GM18858 (cell line): ENCODE measurements around the gene ACOT7.
"Not testable (repeated sequence)": the region's sequence is repeated elsewhere in the genome, so short reads cannot be mapped to it uniquely, and the experiment has no call there.

Source experiments
- ATAC-seq: cut with Tn5 transposase; IDR thresholded peaks from one replicate; pipeline ENCODE4 v1.9.1; 2021; ENCODE audit not compliant: unreplicated experiment

Gene ACOT7

DNA sequence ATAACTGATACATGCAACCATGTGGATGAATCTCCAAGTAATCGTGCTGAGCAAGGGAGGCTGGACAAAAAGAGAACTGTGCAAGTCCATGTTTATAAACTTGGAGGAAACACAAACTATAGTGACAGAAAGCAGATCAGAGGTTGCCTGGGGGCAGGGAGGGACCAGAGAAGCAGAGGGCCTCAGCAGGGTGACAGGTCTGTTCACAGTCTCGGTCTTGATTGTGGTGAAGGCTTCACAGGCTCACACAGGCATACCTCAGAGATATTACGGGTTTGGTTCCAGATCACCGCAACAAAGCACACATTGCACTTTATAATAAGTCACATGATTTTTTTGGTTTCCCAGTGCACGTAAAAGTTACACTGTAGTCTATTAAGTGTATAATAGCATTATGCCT lies 28.5 kb downstream of the ACOT7 start:
- ATAC-seq, result no peak

DNA sequence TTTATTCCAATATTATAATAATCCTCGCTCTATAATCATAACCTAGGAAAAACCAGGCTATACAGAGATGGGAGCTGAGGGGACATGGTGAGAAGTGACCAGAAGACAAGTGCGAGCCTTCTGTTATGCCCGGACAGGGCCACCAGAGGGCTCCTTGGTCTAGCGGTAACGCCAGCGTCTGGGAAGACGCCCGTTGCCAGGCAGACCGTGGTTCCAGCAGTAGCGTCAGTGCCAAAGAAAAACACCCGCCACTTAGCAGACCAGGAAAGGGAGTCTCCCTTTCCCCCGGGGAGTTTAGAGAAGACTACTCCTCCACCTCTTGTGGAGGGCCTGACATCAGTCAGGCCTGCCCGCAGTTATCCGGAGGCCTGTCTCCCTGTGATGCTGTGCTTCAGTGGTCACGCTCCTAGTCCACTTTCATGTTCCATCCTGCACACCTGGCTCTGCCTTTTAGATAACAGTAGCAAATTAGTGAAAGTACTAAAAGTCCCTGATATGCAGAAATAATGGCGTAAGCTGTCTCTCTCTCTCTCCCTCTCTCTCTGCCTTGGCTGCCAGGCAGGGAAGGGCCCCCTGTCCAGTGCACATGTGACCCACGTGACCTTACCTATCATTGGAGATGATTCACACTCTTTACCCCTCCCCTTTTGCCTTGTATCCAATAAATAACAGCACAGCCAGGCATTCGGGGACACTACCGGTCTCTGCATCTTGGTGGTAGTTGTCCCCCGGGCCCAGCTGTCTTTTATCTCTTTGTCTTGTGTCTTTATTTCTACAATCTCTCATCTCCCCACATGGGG lies 30.3 kb downstream of the ACOT7 start:
- not testable (repeated sequence) for ATAC-seq

DNA sequence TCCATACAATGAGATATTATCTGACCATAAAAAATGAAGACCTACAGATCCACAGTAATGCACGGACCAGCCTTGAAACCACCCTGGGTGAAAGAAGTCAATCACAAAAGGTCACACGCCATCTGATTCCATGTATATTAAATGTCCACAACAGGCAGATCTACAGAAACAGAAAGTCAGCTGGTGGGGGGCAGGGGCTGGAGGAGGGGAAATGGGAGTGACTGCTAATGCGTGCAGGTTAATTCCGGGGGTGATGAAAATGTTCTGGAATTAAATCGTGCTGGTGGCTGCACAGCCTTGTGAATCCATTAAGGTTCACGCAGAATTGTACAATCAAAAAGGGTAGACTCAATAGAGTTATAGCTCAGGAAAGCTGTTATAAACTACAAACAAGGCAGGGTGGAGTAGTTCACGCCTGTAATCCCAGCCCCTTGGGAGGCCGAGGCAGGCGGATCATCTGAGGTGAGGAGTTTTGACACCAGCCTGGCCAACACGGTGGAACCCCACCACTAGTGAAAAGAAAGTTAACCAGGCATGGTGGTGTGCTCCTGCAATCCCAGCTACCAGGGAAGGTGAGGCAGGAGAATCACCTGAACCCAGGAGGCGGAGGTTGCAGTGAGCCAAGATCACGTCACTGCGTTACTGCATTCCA lies 32.3 kb downstream of the ACOT7 start:
- ATAC-seq, result no peak

DNA sequence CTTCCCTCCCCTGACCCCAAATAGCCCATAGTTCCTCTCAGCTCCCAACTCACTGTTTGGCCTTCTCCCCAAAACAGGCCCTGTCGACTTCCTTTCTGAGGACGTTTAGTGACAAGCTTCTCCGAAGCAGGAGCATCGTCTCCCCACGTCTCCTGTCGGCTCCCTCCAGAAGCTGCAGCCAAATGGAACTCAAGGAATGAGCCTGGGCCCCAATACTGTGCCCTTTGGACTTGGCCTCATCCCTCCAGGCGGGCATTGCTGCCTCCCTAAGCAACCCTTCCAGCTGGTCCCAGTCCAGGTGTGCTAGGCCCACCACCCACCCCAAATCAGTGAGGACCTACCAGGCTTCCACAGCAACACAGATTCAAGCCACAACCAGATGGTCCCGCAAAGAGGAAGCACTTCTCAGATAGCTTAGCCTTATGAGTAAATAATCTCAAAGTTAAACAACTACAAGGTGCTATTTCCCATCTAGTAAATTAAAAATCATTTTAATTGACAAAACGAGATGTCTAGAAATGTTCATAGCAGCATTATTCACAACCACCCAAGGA lies 33.0 kb downstream of the ACOT7 start:
- no peak for ATAC-seq

DNA sequence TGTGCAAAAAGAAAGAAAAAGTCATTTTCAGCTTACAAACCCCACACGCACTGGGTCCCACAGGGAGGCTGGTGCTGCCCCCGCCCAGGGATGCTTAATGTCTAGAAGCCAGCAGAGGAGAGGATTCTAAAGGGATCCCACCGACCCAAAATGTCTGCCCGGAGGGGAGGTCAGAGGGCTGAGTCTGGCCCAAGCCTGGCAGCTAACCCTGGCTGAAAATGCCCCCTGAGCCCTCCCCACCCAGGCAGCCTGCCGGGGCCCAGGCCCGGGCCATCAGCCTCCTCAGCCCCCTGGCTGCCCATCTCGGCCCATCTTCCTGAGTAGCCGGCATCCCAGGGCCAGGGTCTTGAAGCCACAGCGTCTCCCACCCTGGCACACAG lies 33.5 kb downstream of the ACOT7 start:
- ATAC-seq, result peak; percentile 15

DNA sequence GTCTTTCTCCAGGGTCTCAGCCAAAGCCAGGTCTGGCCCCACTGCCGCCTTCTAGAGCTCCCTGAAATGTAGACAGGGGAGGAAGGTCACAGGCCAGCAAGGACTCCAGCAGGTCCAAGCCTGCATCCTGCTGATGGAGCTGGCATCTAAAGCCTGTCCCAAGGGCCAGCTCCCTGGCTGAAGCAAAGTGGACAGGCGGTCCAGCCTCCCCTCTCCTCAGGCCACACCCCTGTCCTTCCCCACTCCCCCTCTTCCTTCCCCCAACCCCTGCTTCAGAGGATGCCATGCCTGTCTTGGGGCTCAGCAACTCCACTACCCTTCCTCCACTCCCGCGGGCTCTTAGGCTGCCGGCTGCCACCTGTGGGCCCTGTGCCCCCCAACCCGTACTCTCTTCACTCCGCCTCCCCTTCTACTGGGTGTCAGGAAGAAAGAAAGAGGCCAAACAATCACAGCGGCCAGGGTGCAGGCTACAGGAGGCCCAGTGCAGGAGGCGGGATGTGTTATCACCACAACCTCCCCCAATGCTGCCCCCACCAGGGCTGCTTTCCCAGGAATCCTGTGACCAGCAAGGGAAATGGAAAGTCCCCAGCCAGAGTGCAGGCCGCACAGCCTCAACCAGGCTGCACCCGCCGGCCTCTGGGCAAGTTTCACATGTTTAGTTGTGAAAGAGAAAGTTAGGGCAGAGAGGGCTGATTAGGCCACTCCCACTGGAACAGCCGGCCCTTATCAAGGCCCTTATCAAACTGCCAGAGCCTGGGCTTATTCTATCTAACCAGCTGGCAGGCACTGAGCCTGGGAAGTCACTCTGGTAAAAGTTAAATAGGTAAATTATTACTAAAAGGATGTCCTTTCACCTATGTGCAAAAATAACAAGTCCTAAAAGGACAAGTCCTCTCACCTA lies 34.1 kb downstream of the ACOT7 start:
- ATAC-seq, result peak; percentile 64

DNA sequence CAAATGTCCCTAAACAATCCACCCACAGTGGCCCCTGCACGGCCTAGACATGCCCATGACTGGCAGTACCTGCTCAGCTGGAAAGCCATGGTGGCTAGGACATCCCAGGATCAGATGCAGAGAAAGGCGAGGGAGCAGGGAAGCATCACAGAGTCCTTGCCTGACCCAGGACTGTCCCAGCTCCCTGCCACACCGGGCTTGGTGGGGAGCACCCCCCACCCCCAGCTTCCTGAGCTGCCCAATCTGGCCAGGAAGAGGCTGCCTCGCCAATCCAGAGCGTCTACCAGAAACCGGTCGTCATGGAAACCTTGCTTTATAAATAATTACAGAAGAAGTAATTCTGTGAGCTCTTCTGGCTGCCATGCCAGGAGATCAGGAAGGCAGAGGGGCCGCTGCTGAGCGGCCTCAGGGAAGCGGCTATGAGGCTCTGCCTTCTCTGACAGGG lies 34.8 kb downstream of the ACOT7 start:
- no peak for ATAC-seq

DNA sequence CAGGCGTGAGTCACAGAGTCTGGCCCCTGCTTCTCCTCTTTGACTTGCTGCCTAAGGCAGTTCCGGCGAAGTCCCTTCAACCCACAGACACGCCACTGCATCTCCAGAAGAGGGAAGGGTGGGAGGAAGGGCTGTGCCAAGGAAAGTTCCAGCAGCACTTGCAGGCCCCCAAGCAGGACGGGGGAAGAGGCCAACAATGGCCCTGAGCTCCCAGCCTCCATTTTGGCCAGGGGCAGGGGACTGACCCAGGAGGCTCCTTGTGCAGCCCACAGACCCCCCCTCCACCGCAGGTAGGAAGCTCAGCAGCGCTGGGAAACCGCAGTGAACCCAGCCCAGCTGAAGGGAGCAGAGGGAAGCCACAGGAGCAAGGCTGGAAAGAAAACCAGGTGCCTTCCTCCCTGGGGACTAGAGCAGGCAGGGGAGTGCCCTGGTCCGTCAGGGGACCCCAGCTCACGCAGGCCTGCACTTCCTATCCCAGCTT lies 35.4 kb downstream of the ACOT7 start:
- no peak for ATAC-seq

DNA sequence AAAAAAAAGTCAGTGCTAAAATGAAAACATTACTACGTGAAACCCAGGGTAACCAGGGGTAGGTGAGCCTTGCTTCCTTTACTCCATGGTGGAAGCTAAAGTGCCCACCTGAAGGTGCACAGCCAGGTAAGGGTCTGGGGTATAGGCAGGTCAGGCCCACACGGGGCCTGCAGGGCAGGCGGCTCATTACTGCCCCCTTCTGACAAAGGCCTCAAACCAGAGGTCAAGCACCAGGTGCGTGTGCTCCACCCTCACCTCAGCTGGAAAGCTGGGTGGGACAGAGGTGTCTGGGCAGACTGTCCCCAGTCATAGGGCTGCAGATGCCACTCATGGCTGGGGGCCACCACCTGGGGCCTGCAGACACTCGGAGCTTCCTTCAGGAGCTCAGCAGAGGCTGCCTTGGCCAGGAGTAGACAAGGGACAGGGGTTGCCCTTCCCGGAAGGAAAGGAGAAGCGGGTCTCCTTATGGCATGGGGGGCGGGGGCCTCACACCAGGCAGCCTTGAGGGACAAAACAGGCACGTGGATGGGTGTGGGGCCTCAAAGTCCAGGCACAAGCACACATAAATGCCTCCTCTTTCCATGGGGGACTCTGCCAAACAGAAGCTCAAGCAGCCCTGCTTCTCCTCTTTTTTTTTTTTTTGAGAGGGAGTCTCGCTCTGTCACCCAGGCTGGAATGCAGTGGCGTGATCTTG lies 36.2 kb downstream of the ACOT7 start:
- ATAC-seq, result no peak

DNA sequence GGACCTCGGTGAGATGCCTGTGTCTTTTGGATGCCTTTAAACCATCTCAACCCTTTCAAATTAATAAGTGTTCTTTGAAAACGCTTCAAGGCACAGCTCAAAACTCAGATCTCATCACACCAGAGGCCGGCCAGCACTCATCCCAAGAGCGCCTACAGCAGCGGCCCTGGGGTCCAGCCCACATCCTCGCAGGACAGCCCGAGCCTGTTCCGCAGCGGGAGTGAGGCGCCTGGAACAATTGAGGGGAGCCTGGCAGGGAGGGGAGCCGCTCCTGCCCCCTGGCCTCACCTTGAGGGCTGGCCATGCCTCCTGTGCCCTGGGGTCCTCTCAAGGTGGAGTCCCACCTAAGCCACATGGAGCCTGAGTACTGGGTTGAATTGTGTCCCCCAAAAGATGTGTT lies 37.9 kb downstream of the ACOT7 start:
- ATAC-seq, result no peak

DNA sequence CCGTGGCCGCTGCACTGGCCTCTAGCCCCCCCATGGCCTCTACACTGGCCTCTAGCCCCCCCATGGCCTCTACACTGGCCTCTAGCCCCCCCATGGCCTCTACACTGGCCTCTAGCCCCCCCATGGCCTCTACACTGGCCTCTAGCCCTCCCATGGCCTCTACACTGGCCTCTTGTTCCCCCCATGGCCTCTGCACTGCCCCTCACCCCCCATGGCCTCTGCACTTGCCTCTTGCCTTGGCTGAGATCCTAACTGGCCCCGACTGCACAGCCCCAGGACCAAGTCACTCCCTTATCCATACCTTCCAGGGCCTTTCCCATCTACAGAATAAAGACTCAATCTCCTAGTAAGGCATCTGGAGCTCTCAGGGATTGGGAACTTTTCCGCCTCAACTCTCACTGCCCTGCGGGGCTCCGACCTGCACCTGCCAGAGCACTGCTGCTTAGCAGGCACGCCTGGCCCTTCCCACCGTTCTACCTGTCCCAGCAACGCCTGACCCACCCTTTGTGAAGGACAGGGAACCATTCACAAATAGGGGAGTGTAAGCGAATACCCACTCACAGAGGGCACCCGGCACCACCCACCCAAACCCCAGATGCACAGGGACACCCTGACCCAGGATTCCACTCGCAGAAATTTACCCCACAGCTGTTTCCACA lies 38.8 kb downstream of the ACOT7 start:
- ATAC-seq, result no peak

DNA sequence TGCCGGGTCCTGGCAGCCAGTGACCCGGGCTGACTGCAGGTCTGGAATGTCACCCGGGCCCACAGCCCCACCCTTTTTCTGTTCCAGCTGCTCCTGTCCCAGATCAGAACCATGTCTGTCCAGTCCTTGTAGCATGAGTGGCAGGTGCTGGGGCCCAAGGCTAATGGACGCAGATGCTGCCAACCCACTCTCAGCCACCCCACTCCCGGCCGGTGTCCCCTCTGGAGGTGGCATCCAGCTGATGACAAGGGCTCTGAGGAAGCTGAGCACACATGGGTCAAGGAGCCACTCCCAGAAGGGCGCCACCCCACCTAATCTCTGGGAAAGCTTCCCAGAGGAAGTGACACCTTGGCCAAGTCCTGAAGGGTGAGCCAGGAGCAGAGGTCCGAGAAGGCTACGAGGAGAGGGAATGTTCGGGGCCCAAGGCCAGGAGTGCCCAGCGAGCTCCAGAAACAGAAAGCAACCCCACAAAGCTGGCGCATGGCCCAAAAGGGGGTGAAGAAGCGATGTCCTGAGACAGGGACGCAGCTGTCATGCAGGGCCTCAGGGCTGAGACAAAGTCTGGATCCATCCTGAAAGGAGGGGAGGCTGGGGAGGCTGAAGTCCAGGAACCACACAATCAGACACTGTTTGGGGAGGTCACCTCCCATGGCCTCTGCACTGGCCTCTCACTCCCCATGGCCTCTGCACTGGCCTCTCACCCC lies 39.5 kb downstream of the ACOT7 start:
- no peak for ATAC-seq

DNA sequence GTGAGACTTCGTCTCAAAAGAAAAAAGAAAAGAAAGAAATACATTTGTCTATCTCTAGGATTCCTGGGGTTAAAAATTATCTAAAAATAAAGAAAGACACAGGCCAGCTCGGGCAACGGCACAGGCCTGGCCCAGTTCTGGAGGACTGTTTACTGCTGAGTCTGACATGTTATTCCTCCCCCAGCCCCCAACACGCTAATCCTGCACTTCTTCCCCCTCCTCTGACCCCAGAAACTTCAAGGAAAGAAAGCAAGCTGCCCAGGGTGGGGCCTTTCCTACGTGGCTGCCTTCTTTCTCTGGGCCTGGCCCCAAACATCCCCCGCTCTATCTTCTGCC lies 40.0 kb downstream of the ACOT7 start:
- ATAC-seq, result no peak

DNA sequence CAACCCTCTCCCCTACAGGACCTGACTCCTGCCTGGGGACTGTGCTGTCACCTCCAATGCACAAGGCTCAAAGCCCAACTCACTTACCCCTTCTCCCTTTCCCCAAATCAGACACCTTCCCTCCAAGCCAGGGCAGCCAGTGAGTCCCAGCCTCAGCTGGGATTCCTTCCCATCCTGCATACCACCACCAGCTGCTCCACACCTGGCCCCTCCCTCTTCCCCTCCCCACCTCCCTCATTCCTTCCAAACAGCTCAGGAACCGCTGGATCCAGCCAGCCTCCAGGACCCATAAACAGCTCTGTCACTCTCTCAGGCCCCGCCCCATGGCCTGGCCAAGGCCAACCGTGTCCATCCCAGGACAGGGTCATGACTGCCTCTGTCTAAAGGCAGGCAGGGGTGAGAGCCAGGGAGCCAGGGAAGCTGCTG lies 41.4 kb downstream of the ACOT7 start:
- ATAC-seq, result no peak

DNA sequence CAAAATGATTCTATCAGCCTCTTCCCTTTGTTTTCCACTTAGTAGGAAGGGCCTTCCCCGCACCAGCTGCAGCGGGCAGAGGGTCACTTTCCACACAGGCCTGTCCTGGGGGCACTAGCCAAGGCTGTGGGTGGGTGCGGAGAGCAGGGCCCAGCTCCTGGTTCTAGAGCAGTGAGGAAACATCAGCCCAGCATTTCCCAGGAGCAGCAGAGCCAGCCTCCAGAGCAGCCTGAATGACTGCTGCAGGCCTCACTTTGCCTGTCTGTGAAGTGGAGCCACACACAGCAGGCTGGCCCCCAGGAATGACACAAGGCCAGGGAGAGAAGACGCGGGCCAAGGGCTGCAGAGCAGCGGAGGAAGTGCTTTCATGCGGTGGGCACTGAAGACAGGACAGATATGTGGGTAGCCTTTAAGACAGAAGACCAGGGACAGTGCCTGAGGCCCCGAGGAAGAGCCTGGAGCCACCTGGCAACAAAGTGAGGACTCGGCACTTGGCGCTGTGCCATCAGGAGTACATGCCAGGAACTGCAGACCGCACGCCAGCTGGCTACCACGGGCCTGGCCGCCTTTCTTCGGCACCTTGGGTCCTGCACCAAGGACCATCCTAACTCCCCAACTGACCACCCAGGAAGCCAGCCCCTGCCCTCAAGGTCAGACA lies 42.0 kb downstream of the ACOT7 start:
- ATAC-seq, result no peak

DNA sequence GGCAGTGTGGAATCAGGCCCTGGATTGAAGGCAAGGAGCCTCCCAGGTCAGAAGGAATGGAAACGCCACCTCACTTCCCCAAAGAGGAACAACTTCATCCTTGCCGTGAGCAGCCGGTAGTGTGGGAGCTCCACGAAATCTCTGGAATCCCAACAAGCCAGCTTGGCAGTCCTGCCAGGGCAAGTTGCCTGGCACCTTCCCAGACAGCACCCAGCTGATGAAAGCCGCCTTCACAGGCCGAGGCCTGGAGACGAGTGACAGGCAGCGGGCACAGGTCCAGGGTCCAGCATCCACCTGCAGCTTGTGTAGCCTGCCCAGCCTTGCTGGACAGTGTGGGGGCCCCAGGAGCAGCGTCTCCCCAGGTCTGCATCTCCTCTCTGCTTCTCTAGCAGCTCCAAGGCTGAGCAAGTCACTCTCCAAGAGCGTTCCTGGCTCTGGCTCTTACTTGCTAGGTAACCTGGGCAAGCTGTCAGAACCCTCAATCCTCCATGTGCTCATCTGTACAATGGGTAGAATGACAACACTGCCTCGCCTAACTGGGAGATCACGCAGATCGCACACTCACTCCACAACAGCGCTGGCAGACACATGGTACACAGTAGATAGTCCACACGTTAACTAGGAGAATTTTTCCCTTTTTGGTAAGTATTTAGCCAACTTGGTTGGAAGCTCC lies 43.0 kb downstream of the ACOT7 start:
- ATAC-seq, result no peak

DNA sequence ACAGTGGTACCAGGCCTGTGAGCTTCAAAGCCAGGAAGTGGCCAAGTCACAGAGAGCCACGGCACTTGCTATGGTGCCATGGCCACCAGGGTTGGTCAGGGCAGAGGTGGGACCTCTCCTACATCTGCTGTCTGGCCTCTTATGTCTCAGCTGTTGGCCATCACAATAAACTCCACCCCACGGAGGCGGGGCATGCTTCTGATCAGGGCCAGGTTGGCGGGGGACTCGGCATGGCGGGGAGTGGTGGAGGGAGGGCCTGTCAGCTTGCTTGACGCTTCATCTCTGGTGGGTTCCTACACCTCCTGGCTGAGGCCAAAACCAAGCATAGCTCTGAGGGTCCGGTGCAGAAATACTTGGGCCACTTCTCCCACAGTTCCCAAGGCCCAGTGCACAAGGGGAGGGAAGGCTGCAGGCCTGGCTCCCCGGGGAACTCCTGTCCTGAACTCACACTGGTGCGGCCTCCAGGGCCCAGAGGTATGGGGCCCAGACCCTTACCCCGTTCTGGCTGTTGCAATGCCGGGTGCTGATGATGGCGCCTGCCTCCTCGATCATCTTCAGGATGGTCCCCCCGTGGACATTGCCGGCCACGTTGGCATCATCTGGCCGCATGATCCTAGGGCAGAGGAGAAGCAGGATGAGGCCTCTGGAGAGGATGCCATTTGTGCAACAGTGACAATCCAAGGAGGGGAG lies 44.2 kb downstream of the ACOT7 start:
- no peak for ATAC-seq
